GM18519 (cell line): Measurements from ENCODE around the gene NPAS3.

Experiments
- ATAC-seq: cut with Tn5 transposase; IDR thresholded peaks from one replicate; pipeline ENCODE4 v1.9.1; 2021; ENCODE audit warnings: mild to moderate bottlenecking, moderate library complexity; ENCODE audit not compliant: unreplicated experiment, low FRiP score

The NPAS3 gene

DNA sequence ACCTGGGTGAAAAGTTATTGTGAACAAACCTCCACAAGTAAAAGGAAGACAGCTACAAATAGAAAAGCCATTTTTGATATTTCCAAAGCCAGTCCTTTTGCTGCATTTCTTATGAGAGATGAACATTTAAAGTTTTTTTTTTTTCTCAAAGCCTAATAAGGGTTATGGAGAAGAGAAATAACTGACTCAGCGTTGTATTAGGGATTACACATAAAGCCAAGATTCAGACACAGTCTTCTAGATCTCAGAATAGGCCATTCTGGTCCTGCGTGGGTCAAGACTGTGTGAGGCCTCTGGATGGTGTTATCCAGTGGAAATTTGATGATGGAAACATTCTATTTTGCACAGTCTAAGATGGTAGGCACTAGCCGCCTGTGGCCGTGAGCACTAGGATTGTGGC, 552.4 kb downstream of the NPAS3 start:
- no peak for ATAC-seq

DNA sequence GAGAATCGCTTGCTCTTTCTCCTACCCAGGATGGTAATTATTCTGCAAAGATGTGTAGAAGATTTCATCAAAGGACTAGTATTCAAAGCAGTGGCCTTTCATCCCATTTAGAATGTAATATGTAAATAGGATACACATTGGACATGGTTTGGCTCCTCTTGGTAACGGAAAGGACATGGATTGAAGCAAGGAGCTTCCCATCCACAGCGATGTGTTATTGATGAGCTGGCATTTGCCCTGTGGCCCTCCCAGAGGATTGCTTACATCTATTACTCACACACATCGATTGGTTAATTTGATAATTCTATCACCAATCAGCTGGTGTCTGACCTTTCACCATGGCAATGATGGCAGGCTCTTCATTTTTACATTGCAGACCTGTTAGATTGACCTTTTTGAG, 553.8 kb downstream of the NPAS3 start:
- ATAC-seq = no peak

DNA sequence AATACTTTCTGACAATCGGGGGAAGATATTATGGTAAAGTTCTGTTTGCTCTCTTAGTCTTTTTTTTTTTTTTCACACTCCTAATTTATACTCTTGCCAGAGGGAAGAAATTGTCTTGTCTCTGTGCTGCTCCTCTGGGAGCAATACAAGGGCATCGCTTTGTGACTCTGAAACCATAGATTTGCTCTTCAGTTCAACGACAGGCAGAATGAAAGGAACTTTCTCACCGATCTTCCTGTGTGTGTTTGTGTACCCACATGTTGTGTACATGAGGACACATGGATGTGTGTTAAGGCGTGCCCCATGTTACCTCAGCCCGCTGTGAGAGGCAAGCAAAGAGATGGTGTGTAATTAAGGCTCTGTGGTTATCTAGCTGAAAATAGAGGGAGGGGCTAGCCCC, 554.6 kb downstream of the NPAS3 start:
- ATAC-seq = no peak

DNA sequence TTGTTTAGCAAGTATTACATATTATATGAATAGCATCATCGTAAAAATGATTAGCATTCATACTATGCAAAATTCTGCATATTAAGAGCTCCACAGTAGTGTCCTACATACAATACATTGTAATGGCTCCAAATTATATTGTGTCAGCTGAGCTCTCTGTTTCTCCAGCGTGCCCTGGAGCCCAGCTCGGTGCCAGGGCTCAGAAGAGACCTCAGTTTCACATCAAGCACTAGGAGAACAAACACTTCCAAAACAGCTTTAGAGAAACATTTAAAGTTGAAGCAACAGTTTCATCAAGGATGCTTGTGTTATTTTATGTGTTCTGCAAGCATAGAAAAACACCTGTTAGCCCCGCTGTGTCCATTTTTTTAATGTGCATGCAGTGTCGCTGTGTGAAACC, 555.3 kb downstream of the NPAS3 start:
- no peak for ATAC-seq

DNA sequence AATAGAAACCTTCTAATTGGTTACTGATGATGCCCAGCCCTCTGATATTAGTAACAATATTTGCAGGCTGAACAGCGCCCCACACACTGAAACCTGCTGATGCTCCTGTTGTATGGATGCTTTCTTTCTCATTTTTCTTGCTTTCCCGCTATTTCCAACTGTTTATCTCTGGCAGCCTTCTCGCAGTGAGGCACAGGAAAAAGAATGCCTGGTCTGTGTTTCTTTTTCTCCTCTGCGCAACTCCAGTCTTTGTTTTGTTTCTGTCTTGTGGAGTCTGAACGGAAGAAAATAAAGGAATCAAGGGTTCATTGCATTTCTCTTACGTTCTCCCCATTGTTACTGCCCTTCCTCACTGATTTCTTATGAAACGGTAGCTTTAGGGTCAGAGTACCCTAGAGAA, 561.0 kb downstream of the NPAS3 start:
- no peak for ATAC-seq

DNA sequence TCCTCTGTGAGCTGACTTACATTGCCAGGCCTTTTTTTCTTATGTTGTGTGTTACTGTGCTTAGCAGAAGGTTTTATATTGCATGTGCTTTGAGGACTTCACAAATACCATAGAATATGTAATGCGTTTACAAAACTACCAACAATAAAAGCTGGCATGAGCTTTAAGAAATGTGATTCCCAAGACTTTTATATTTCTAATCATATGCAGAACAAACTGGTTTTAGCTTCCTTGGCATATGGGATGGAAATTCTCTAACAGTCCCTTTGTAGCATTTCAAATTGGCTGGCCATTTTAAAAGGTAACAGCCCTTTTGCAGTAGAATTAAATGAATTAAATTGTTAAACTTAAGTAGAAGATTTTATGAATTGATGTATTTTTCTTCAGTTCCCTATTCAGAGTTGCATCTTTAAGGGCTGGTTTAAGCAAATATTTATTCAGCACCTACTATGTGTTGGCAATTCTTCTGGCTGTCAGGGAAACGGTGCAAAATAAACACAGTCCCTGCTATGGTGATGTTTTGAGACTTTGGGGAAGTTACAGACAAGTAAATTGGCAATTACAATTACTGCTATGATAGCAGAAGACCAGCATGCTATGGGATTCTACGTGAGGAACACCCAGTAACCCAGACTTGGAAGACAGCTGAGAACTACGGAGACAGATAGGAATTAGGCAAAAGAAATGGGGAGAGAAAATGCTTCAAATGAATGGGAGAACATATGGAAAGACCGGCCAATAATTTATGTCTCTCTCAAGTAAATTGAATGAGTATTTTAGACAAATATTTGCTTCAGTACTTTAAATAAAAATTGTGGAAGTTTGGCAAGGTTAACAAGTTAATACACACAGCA, 565.8 kb downstream of the NPAS3 start:
- no peak for ATAC-seq

DNA sequence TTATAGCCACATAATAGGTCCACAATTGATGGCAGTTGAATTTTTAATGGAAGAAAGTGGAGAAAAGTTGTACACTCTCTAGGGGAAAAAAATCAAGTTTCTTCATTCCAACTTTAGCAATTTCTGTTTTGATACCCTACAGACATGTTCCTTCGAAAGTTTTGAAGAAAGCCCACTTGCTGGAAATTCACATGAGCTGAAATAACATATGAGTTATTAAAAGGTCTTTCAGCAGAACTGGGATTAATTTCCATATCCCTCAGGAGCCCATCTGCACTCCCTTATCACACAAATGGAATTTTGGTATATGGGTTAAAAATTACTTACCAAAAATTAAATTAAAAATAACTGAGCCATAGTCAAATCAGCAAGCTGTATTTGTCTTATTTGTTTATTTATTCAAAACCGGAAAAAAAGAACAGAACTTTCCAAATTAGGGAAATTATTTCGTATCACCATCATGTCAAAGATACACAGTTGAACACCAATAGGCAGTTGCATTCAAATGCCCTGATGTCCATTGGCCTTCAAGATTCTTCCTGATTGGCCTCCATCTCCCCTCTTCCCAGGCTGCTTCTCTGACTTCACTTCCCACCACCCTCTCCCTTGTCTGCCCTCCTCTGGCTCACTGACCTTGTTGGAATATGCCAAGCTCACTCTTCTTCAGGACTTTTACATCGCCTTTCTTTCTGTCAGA, 566.7 kb downstream of the NPAS3 start:
- no peak for ATAC-seq

DNA sequence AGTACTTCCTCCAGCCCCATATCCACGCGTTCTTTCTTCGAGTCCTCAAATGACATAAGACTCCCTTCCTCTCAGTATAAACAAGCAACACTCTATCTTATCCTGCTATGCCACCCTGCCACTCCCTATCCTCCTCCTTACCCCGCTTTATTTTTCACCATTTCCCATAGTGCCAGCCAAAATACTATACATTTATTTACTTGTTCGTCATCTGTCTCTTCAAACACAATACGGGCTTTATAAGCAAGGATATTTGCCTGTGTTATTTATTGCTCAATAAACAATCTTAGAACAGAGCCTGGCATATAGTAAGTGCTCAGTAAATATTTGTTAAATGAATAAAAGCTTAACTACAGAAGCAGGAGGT, 567.3 kb downstream of the NPAS3 start:
- ATAC-seq = no peak

DNA sequence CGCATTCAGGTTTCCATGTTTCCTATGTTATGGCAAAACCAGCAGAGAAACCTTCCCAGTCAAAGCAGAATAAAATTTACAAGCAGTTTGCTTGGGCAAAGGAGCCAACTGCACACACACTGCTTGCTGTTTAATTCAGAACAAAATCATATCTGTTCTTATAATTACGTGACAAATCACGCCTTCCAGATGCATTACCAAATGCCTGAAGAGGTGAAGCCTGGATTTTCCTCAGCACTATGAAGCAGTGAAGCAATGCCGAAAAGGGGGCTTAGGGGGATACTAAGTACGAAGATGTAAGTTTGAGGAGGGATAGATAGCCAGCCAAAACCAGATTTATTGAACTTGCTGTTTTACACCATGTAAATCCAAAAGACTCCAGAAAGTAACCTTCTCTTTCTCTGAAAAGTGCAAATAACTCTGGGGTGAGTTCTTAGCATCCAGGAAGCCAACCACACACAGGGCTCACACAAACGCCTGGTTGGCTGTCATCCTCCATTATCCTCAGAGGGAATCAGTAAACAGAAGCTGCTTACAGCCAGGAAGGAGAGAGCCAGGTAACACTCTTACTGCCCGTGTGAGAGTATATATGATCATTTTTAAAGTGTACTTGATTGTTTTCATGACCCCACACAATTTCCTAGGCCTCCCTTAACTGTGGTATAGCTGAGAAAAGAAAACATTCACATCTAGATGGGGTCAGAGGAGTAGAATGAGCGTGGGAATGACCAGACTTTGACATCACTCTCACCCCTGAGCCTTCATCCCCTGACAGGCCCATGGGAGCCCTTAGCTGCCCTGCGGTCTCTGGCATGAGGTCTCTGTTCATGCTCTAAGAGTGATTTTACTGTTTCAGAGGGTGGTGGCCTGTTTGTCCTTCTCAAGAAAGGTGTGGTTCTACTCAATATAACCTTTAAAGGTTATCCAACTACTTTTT, 569.7 kb downstream of the NPAS3 start:
- ATAC-seq = no peak

DNA sequence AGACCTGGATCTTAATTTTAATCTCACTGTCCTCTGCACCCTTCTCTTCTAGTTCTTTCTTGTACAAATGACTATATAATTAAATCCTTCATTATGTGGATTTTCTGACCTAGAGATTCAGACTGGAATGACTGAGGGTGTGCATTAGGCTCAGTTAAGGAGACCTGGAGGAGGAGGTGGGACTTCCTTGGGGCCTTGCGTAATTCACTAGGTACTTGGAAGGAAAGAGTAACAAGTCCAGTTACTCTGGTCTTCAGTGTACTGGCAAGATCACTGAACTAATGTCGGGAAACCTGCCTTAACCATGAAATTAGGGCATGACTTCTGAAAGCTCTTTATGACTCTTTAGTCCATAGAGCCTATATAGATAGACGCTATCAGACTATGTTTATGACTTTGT, 570.8 kb downstream of the NPAS3 start:
- ATAC-seq = no peak

DNA sequence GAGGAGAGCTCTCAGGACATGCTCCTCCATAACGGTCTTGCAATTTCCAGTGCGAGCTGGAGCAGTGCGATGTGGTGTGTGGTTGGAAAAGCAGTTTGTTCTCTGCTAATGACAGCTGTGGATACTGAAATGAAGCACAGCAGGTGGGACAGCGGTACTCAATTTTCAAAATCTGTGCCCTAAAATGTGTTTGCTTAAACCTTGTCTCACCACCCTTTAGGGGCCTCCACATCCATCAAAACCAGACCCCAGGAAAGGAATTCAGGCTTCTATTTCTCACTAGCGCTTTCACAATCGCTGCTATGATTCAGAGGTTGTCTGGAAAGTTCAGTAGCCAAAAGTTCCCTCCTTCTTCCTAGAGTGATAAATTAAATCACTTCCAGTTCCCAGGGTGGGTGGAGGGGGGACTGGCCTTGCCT, 571.4 kb downstream of the NPAS3 start:
- no peak for ATAC-seq

DNA sequence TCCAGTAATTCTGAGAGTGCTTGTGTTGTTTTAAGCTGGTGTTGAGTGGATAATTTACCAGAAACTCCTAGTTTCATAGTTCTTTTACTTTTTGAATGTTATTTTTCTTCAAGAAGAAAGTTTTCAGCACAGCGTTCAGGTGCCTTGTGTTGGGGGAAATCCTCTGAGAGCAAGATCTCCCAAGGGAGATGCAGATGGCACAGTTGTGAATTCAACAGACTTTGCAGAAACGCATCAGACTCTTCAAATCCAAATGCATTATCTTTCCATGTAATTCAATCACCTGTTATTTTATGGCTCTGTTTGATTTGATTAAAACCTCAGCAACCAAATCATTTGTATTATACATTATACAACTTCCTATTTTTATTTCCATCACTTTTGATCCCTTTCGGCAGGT, 572.3 kb downstream of the NPAS3 start:
- ATAC-seq = no peak

DNA sequence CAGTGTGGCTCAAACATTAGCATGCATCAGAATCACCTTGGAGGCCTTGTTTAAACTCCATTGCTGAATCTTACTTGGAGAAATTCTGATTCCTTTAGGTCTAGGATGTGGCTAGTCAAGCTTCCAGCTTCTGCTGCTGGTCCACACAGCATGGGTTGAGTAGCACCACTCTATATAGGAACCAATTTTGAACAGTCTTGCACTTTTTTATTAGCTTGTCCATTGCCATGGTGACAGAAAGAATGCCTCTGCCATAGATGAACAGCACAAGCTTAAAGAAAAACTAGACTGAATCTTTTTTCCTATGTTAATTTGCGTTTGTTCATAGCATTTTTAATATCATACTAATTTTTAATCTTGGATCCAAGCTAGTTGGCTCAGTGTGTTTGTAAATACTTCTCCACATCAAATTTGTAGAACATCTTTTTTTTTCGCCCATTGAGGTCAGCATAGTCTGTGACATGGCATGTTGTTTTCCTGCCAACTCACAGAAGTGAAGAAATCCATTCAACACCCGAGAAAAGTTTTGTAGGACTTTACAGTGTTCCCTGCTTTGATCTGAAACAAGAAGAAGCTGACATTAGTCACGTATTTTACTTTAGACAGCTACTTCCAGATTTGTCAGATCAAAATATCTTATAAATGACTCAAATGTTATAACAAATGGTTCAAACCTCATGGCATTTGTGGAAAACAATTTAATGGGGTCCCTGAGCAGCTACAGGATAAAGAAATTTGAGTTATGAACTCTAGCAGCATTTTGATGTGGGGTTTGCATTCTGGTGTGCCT, 573.4 kb downstream of the NPAS3 start:
- ATAC-seq = no peak

DNA sequence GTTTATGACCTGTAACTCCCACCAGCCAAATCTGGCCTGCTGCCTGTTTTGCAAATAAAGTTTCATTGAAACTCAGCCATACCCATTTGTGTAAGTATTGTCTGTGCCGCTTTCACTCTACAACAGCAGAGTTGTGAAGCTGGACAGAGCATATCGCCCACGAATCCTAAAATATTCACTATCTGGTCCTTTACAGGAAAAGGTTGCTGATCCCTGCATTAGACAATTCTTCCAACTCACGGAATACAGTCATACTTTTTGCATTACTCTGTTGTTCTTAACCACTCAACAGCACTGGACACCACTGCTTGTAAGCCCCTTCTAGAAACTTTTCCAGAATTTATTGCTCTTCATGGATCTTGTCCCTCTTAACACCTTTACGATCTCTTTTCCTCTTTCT, 576.8 kb downstream of the NPAS3 start:
- ATAC-seq = no peak

DNA sequence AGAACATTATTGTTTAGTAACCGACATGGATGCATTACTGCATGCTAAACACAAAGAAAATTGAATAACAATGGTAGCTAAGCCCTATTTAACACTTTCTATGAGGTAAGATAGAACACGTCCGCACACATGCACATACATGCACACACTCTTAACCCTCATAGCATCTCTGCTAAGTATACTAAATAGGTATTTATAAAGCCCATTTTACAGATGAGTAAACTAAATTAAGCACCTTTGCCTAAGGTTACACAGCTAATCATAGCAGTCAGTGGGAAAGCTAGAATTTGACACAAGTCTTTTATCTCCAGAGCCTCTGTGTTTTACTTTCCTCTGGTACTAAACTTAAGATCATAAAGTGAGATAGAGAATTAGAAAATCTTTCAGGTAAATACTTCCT, 577.2 kb downstream of the NPAS3 start:
- ATAC-seq = no peak

DNA sequence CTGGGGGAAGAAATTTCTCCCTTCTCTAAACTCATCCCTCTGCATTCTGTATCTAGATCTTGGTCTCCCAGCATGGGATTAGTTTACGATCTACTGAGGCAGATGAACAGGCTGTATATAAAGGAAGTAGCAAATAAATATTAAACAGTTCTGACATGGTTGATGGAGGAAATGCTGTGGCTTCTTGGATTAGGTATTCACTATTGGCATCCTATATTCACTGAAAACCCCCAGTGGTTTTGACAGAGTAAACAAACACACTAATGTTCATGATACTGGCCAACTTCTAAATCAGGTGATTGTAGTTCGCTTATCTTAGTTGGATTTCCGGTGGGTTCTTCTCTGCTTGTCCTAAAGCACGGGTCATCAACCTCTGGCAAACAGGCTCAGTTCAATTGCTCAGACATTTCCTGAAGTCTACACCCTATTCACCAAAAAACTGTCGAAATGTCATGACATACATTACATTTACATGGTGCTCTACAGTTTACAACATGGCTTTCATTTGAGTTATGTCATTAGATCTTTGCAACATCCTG, 578.3 kb downstream of the NPAS3 start:
- ATAC-seq = no peak

DNA sequence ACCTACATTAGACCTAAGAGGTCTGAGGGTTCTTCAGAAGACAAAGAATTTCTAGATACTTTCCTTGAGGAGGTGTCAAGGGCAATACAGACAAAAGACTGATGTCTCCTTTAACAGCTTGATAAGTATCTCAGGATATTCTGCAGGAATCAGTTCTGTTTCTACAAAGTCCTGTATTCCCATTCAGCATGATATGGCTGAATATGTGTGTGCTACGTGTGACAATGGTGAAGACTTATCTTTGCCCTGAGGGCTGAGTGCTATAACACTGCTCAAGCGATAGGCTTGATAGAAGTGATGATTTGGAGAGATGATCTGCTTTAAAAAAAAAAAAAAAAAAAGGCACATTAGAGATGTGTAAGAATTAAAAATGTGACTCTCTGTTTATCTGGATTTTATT, 582.5 kb downstream of the NPAS3 start:
- no peak for ATAC-seq

DNA sequence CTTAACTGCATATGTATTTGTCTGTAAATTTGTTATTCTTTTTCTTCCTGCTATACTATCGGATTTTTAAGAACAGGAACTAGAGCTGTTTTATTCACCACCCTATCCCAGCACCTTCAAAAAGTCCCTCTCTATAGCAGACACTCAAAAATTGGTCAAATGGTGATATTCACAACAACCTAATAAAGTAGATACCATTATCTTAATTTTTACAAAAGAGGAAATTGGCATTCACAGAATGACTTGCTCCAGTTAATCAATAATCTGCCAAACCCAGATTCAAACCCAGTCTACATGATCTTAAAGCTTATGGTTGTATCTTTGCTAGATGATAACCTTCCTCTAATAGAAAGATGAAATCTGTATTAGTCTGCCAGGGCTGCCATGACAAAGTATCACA, 585.6 kb downstream of the NPAS3 start:
- ATAC-seq = no peak

DNA sequence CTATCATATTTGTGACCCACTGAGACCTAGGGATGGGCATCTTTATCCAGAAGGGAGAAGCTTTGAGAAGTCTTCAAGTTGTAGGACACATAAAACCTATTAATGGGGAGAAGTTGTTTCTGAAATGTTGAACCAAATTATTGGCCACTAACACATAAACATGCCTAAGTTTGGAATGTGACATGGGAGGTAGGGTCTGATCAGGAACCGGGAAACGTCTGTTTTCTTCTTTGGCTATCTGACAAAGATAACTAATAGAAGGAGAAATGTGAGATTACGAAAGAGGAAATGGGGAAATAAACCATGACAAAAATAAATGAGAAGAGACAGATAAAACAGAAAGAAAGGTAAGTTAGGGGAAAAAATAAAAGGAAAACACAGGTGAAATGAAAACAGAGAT, 586.9 kb downstream of the NPAS3 start:
- ATAC-seq = no peak

DNA sequence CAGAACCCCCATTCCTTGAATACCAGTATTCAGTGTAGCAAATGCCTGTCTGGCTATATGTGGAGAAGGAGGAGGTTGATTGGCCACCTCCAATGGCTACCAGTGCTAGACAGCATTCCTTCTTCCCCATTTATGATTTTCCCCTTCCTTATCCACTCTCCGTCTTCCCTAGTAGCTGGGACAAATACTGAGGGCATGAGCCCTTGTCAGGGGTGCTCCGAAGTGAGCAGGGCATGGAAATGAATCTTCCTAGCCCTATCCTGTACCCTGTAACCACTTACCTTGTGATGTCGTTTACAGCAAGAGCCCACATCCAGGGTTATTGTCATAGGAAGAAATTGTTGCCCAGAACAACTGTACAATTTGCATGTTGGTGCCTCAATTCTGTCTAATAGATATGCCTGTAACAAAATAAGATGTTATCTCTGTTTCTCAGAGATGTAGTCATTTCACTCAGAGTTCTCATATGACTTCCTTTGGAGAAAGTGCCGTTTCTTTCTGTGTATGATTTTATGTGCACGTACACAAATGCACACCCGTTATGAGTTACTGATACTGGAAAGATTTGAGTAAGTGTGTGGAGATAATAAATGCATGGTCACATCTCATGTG, 588.5 kb downstream of the NPAS3 start:
- no peak for ATAC-seq
